NCI-H1694 (cell line): ENCODE measurements around the gene ZNF511.

ENCODE experiments used
- DNase-seq: peaks from one replicate; lab custom pipeline; 2025; lab: John Stamatoyannopoulos, UW

The ZNF511 gene

DNA sequence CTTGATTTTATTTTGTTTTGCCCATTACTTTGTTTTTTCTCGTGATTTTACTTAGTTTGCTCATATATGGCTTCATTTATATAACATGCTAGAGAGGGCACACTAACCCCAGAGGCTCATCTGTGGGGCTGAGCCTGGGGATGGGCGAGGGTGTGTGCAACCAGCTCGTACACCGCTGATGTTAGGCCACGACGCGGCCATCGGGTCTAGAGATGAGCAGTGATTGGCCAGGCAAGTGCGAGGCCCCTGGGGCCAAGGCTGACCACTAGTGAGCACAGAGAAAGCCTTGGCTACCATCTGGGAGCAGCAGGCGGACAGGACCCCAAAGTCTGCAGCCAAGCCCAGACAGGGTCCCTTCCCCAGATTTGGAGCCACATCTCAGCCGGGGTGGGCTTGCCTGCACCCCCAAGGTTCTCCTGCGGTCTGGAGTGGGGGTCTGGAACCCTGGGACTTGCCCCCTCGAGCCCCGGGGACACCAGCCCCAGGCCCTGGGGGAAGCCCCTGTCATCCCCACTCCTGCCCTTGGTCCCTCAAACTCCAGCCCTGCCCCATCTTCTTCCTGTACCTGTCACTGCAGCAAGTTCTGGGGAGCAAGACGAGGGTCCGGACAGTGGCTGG lies 45.4 kb downstream of the ZNF511 start:
- no peak for DNase-seq

DNA sequence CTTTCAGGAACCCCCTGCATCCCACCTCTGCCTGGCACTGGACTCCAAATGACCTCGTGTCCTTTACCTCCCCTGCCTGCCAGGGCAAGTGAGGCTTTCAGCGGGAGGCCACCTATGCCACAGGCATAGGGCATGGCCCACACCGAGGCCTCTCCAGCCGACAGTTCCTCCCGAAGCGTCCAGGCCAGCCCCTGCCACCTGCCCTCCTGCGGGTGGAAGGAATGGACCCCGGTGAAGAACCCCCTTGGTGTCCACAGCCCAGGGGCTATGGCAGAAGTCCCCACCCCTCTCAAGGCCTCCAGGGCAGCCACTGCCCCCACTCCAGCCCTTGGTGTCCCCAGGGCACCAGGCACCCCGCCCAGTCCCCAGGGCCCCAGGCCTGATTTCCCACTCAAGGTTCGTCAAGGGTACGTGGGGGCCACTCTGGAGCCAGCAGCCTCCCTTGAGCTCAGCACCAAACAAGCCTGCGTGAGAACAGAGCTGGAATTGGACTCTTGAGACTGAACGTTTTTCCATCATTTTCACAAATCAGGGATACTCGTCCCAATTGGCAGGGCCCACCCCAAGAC lies 46.0 kb downstream of the ZNF511 start:
- no peak for DNase-seq

DNA sequence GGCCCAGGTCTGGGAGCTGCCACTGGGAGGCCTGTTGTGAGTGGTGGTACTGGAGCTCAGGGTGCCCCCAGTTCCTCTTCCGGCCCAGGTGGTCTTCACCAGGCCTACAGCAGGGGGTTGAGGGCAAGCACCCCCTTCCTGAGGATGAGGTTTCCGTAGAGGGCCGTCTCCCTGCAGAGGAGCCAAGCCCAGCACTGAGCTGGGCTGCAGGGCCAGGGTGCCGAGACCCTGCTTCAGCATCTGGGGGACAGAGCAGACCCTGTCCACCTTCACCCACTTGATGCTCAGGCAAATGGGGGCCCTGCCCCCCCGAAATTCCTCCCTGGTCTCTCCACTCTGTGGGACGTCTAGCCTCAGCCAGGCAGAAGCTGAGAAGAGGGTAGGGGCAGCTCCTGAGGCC lies 46.6 kb downstream of the ZNF511 start:
- no peak for DNase-seq

DNA sequence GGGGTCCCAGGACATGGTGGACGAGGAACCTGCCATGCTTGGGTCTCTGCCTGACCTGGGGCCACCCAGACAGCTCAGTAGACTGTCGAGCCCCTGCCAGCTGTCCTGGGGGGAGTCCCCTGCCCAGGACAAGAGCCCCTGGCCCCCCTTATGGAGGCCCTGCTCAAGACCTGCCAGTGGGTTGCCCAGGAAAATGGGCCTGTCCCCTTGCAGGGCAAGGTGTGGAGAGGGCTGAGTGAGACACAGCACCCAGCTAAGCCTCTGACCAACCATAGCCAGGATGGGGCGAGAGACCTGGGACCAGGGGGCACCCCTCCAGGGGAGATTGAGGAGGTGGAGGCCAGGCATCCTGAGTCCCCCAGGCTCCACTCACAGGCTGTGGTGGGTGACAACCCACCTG lies 47.3 kb downstream of the ZNF511 start:
- DNase-seq, result no peak

DNA sequence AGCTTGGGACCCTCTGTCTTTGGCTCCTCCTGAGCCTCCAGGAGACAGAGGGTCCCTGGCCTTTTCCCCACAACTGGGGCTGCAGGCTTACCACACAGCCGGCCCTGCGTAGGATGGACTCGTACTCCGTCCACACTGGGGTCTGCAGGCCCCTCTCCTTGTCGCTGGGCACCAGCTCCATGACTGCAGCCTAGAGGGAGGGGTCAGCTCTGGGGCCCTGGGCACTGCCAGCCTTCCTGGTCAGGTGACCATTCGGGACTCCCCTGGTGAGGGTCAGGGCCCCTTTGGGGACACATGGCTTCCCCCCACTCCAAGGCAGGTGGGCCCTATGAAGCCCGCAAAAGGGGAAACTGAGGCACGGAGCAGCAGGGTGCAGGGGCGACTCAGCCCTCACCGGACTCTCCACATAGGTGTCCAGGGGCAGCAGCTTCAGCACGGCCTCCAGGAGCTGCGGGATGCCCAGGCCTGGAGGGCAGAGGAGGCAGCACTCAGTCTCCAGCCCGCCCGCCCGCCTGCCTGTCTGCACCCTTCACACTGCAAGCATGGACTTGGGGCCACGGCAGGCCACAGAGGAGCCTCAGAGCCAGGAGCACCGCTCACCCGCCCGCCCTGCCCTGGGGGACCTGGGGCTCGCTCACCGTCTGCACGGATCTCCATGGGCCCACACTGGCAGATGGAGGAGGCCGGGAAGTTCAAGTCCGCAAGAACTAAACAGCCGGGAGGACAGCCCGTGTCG lies 48.0 kb downstream of the ZNF511 start:
- no peak for DNase-seq

DNA sequence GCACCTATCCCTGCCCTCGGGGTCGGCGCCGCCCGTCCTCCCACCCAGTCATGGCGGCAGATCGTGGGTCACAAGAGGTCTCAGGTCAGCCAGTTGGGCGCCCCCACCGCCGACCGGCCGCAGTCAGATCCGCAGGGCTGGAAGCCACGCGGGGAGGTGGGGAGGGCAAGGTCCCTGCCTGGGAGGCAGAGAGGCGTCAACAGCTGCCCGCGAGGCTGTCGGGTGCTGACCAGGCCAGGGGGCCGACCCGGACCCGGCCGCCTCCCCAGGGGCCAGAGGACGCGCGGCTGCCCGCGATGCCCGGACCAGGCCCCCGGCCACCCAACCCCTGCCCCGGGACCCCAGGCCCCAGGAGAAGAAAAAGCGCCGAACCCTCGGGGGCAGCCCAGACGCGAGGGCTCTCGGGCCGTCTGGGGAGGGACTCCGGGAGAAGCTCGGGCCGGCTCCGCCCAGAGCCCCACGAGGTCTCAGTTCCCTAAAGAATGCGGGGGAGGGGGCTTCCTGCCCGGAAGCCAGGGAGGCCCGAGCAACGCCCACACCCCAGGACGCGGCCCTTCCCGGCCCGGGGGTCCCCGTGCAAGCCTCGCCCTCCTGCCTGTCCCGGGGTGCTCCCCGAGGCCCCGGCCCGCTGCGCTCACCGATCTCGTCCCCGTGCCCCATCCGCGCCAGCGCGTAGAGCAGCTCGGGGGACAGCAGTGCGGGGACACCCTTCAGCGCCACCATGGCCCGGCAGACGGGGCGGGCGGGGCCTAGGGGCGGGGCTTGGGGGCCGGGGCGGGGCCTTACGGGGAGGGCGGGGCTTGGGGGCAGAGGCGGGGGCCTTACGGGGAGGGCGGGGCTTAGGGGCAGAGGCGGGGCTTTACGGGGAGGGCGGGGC lies 48.8 kb downstream of the ZNF511 start, which contains the start of gene FUOM:
FUOM (minus strand) TSS at position 735 of the 877 bp plus-strand sequence; CDS start at position 723, 12 bp downstream.
- DNase-seq, result no peak

DNA sequence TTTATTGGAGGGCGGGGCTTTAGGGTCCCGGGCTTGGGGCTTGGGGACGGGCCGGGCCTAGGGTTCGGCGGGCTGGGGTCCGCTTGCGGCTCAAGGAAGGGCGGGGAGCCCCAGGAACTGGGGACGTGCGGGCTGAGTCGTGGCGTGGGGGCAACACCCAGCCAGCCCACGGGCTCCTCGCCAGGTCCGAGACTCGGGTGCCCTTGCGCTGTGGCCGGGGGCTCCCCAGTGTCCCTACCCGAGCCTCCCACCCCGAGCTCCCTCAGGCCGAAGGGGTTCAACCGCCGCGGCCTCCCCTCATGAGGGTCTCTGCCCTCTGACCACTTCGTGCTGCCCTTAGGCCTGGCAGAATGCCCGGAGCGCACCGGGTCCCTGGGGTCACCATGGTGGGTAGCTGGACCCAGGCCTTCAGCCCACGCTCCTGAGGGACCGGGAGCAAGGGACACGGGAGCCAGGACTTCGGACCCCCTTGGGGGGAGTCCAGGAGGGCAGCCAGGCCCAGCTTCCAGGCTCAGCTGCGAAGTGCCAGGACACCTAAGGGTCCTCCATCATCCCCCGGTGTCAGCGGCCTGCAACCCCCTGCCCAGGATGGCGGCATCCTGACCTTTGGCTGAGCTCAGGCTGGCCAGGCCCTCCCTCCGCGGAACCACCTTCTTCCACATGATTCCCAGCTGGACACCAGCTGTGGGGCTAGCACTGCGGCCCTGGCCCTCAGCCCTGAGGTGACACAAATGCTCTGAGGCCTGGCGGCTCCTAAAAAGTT lies 49.6 kb downstream of the ZNF511 start:
- DNase-seq, result no peak

DNA sequence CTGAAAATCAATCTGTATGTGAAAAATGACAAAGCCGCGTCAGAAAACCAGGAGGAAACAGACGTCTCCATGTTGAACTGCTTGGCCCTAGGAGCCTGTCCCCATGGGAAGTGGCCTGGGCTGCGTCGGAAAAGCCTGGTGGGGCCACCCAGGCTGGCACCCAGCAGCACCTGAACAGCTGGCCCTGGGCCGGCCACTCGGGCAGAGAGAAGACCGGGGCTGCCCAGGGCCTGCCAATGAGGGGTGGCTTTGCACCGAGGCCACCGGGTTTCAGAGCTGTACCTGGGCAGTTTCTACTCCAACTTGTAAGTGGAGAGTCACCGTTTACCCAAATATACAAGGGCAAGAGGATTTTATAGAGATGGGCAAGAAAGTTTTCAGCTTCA lies 50.2 kb downstream of the ZNF511 start:
- no peak for DNase-seq

DNA sequence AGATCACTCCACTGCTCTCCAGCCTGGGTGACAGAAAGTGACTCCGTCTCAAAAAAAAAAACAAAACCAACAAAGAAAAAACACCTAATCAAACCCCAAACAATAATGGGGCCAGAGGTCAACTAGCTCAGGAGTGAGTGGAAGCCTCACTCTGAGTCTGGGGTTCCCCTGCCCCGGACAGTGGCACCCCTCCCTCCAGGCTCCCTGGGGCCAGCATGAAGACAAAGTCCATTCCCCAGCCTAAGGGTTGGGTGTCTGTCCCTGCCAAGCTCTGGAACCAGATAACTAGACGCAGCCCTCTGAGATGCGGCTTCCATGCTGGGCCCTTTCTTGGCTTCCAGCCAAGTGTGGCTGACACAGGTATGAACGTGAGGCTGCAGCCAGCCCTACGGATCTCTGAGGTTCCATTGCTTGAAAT lies 50.8 kb downstream of the ZNF511 start:
- no peak for DNase-seq

DNA sequence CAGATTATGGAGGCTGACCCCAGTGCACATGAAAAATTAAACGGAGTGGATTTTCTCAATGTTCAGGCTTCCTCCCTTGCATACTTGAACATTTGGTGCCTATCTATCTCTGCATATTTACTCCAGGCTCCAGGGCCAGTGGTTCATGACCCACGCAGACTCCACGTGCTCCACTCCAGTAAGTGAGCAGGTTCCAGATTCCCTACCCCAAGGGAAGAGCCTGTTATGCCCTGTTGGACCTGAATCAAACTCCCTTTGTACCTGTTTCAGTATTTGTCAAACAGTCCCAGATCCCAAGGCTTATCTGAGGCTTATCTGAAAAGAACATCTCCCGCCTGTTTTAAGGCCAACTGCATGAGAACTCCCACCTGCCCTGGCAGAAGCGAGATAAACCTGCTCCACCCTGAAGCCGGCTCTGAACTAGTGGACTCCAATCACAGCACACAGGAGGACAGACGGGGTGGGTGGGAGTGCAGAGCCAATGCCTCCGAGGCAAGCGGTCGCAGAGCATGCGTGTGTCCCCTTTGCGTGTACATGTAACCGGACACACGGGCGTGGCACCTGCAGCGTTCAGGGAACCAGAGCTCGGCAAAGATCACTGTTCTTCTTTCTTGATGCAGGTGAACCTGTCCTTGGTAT lies 51.4 kb downstream of the ZNF511 start:
- DNase-seq, result no peak

DNA sequence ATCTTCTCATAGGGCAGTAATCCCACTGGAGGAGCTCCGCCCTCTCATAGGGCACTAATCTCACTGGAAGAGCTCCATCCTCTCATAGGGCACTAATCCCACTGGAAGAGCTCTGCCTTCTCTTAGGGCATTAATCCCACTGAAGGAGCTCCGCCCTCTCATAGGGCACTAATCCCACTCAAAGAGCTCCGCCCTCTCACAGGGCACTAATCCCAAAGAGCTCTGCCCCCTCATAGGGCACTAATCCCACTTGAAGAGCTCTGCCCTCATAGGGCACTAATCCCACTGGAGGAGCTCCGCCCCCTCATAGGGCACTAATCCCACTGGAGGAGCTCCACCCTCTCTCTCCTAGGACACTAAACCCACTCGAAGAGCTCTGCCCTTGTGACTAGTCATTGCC lies 52.5 kb downstream of the ZNF511 start:
- no peak for DNase-seq

DNA sequence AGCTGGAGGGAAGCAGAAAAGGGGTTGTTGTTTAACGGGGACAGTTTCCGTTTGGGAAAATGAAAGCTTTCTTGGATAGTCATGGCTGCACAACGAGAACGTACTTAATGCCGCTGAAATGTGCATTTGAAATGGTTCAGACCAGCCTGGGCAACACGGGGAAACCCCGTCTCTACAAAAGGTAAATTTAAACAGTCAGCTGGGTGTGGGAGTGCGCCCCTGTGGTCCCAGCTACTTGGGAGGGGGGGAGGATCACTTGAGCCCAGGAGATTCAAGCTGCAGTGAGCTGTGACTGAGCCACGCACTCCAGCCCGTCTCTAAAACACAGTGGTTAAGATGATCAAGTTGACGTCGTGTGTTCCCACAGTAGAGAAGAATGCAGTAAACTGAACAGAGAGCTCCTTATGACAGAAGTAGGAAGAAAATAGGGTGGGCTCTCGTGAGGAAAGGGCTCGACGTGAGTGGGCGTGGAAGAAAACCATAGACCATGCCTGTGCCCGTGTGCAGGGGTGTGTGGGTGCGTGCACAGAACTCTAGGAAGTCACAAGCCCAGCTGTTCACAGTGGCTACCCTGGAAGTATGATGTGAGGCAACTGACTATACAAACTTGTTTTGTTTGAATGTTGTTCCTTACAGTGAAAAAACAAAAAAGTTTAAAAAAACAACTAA lies 53.2 kb downstream of the ZNF511 start:
- DNase-seq, result no peak
